ENCODE data around the gene MAN1A2. TPM values are rescaled to one million over a fixed set of nuclear protein-coding genes. Genes with fewer than 3 reads are reported as not detected.

MAN1A2 gene
- total RNA-seq, 1 donor from 2014 or later: 35.3 TPM

DNA sequence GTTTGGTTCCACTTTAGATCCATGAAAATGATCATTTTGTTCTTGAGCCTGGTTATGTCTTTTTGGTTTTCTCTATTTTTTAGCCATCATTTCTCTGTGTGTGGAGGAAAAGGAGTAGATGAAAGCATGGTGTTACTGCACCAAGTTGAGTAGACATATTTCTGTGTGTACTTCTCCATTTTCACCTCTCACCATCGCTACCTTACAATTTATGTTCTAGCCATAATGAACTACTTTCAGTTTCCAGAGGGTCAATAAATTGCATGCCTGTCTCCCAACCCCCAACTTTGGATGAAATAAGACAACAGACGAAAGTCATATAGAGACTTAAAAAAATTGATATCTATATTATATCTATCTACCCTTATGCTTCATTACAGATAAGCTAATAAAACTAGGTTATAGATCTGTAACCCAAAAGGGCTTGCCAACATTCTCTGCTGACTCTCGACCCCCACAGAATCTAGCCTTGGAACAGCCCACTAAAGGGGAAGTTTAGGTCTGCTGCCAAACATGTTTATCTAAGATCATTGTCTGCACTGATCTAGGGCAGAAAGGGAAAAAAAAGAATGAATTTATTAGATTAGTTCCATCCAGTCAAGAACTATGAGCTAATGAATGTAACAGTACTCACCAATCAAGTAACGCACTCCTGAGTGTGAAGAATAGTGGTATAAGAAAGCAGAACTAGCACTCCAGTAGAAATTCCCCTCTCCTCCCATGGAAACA, 7.5 kb upstream of the MAN1A2 start:
- intact Hi-C loops (cut with micrococcal nuclease): loop anchor here (10.0 kb wide), 2 partner anchors 155 to 395 kb away; no protein-coding TSS in a partner anchor

DNA sequence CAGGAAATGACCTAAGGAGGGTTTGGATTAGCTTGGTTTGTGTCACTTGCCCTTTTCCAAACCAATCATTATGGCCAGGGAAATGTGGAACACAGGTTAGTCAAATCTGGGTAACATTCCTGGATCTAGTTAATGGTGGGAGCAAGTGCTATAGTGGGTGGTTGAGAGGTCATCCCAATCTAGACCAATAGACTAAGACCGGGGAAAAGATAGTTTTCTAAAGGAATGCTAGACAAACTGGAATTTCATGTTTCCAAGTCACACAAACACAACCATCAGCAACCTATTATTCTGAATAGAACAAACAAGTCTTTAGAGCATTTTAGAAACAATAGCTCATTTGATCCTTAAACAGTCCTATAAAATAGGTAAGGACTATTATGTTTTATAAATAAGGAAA, 4.3 kb upstream of the MAN1A2 start:
- intact Hi-C loops (cut with micrococcal nuclease): loop anchor here (10.0 kb wide), 2 partner anchors 152 to 392 kb away; no protein-coding TSS in a partner anchor

DNA sequence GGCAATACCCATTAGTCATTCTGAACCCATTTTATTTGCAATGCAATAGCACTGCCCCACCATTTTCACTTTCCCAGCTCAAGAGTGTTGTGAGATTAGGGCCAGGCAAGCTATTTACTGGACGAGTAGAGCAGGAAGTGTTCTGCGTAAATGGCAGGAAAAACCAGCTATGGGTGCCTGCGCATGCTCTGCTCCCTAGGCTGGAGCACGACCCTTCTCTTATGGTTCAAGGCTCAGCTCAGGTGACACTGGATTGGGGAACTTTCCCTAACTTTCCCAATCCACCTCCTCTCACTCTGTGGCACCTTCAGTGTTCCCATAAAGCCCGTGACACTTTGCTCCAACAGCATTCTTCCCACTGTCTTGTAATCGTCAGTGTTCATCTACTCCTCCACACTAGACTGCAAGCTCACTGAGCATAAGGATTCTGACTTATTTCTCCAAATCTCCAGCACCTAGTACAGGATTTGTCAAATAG, 3.6 kb upstream of the MAN1A2 start:
- intact Hi-C loops (cut with micrococcal nuclease): loop anchor here (10.0 kb wide), 2 partner anchors 151 to 391 kb away; no protein-coding TSS in a partner anchor

DNA sequence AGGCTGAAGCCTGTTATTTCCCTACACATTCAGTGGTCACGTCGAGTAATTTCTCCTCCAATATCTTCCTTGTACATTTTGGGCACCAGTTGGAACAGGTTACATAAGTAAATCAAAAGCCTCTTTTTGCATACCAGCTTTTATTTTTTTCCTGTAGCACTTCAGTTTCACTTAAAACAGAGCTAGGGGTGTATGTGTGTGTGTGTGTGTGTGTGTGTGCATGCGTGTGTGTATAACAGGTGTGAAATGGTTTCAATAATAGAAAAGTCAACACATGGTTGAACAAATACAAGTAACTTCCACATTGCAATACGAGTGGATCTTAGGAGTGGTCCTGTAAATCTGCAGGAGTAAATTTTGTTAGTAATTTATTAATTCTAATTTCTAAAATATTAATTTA, 3.0 kb upstream of the MAN1A2 start:
- intact Hi-C loops (cut with micrococcal nuclease): loop anchor here (10.0 kb wide), 2 partner anchors 151 to 391 kb away; no protein-coding TSS in a partner anchor

DNA sequence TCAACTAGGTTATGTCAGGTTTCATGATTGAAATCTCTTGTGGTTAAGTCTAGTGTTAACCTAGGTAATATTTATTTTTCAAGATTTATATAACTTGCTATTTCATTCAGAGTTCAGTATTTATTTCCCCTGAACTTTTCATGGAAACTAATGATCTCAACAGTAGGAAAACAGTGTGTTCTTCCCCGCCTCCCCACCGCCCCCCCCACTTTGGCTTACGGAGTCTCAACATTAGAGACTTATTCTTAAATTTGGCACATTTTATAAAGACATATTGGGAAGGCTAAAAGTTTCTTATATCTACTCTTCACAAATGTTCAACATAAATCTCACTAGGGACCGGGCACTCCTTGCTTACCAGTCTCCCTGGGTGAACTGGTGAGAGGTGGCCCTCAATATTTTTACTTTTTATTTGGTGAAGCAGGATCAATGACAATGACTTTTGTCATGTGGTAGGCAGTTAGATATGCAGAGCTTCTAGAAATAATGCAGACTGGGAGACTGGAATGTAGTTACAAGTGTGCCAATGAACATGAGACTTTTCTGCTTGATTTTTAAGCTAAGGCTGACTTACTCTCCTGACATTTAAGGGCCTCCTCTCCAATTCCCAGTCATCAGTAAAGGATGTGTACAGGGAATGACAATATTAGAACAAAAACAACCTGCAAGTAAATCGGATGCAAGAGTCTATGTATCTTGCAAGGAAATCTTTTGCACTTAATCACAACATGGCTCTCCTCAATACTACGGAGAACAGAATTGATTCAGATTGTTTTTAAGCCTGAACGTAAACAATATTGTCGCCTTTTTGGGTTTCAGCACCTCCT, 1.7 kb upstream of the MAN1A2 start:
- intact Hi-C loops (cut with micrococcal nuclease): loop anchor here (2.0 to 10.0 kb wide), 7 partner anchors 149 to 989 kb away; partner anchors contain the start of genes GDAP2, TRIM45 and WDR3

DNA sequence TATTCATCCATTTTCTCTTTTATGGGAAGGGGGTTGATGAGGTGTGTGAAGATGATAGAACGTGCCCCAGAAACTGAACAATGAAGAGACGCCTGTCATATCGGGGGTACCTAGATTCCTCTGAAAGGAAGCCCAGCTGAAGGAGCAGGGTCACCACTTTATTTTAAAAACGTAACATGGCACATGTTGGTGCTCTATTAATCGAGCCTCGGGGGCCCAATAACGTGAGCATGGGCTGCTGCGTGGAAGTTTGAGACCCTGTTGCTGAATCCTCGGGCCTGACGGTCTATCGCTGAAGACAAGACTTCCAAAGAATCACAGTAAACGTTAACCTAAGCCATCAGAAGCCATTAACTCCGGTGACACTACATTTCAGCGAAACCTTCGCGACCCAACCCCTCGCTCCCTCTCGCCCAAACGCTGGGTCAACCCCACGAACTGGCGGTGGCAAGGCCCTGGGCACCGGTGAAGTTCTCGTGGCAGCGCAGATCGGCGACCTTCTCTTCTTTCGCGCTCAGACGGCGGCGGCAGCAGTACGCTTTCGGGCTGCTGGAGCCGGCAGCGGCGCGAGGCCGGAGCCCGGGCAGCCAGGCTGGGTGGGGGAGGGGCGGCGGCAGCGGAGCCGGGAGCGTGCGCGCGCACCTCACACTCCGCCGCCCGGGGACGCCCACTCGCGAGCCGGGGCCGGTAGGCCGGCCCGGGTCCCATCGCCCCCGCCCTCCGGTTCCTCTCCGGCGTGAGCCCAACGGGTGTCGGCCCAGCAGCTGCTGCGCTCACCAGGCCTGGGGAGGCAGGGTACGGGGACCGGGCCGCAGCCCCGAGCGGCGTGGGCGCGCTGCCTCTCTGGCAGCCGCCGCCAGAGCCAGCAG, 838 bp upstream of the MAN1A2 start:
- intact Hi-C loops (cut with micrococcal nuclease): loop anchor here (1.0 to 10.0 kb wide), 8 partner anchors 148 to 990 kb away; partner anchors contain the start of genes GDAP2, TRIM45 and WDR3

DNA sequence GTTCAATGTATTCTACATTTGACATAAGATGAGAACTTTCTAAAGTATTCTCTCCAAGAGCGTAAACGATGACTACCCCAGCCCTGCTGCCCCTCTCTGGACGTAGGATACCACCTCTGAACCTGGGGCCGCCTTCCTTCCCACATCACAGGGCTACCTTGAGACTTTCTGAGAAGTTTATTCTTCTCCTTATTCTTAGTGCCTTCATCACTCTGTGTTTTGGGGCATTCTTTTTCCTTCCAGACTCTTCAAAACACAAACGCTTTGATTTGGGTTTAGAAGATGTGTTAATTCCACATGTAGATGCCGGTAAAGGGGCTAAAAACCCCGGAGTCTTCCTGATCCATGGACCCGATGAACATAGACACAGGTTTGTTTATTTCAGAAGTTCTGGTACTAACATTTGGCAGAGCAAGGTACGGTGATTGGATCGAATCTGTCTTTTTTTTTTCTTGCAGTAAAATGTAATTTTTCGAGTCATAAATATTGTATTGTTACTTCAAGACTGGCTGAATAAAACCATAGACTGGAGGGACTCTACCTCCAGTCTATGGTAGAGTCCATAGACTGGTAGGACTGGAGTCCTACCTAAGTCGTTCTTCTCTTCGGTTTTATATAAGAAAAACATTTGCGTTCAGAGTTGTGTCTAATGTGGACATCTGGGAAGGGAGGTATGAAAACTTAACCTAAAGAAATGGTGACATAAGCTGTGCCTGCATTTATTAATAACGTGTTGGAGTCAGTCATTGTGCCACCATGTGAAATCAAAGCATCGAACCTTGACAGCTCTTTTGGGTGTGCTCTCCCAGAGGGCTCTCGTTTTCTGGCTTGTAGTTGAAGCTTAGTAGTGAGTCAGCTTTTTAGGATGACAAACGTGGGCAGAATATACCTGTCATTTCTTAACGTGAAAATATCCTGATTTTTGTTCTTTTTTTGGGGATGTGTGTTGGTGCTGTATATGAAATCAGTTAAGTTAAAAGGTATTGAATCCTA, 1.2 kb downstream of the MAN1A2 start:
- intact Hi-C loops (cut with micrococcal nuclease): loop anchor here (5.0 to 10.0 kb wide), 5 partner anchors 146 to 559 kb away; partner anchors contain the start of genes GDAP2, TRIM45 and WDR3

DNA sequence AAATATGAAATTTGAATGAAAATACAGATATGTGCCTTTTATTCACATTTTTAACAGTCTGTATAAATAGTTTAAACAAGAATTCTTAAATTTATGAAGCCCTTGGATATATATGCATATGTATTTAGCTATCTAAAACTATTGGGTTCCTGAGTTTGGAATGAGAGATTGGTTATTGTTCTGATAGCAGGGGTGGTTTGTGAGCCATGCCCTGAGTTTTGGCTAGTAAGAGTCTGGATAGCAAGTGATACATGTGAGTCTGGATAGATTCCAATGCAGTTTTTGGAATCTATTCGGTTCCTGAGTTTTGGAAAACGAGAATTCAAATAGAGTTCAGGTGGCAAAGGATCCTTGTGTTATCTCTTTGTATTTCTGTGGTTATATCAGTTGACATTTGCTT, 2.8 kb downstream of the MAN1A2 start:
- intact Hi-C loops (cut with micrococcal nuclease): no loop called here

- intact Hi-C loops (cut with micrococcal nuclease): no loop called here
Observed at GRCh38 chr1:117370509-117370908, 3.3 kb downstream of the MAN1A2 start.

- intact Hi-C loops (cut with micrococcal nuclease): no loop called here
Observed at GRCh38 chr1:117371441-117372151, 4.3 kb downstream of the MAN1A2 start.

DNA sequence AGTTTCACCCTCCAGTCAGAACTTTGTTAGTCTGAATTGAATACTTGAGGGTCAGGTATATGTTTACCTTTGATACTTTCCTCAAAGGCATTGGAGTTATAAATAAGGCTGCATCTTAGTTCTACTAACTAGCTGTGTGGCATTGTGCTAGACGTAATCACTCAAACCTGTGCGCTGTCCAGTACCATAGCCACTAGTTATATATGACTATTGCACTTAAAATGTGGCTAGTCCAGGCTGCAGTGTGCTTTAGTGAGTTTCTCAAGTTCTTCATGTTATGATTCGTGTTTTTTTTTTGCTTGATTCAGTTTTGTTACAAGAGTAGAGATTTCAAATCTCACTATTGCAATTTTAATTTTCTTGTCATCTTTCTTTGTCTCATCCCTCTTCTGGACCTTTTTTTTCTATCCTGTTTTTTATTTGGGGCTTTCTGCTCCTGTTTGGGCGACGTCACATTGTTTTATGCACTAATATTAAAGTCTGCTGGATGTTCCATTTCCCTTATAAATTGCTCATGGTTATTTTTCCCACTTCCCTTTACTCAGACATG, 5.7 kb downstream of the MAN1A2 start:
- intact Hi-C loops (cut with micrococcal nuclease): no loop called here

DNA sequence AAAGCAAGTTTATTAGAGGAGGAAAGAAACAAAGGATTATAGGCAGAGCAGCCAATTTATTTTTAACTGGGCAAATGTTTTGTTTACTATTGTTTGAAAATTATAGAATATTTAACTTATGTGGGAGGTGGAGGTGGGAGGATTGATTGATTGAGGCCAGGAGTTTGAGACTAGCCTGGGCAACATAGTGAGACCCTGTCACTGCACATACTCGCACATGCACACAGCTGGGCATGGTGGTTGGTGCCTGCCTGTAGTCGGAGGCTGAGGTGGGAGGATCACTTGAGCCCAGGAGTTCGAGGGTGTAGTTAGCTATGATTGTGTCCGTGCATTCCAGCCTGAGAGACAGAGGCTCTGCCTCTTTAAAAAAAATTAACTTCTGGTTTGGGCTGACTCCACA, 6.7 kb downstream of the MAN1A2 start:
- intact Hi-C loops (cut with micrococcal nuclease): no loop called here

DNA sequence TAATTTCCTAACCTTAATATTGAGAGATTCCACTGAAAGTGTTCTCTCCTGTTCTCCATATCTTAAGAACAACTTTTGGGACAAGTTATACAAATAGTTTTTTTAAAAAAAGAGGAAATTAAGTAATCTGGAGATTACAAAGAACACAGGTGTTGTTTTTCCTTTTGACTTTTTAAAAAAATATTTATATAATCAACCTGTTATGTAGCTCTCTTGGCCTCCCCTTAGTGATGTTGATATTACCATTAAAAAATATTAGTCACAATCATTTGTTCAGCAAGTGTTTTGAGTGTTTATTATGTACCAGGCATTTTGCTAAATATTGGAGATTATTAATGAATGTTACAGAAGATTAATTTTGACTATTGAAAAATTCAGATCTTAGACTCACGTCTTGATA, 8.1 kb downstream of the MAN1A2 start:
- intact Hi-C loops (cut with micrococcal nuclease): no loop called here

GRCh38 chr1:117387060-117387633, 19.9 kb downstream of the MAN1A2 start:
- intact Hi-C loops (cut with micrococcal nuclease): no loop called here

DNA sequence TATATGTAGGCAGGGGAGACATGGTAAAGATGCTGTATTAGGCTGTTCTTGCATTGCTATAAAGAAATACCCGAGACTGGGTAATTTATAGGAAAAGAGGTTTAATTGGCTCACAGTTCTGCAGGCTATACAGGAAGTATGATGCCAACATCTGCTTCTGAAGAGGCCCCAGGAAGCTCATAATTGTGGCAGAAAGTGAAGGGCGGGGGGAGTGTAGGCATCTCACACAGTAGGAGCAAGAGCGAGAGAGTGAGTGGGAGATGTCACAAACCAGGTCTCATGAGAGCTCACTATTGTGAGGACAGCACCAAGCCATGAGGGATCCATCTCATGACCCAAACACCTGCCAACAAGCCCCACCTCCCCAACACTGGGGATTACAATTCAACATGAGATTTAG, 21.1 kb downstream of the MAN1A2 start:
- intact Hi-C loops (cut with micrococcal nuclease): no loop called here

DNA sequence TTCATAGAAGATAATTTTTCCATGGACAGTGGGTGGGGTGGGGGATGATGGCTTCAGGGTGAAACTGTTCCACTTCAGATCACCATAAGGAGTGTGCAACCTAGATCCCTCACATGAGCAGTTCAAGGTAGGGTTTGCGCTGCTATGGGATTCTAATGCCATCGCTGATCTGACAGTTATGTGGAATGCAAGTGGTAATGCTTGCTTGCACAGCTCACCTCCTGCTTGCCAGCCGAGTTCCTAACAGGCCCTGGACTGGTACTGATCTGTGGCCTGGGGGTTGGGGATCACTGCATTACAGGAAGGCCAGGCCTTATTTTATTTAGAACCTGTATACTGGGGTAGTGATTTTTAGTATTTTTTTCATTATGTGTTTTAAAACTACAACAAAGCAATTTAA, 22.0 kb downstream of the MAN1A2 start:
- intact Hi-C loops (cut with micrococcal nuclease): no loop called here

GRCh38 chr1:117389779-117390178, 22.5 kb downstream of the MAN1A2 start:
- intact Hi-C loops (cut with micrococcal nuclease): no loop called here

DNA sequence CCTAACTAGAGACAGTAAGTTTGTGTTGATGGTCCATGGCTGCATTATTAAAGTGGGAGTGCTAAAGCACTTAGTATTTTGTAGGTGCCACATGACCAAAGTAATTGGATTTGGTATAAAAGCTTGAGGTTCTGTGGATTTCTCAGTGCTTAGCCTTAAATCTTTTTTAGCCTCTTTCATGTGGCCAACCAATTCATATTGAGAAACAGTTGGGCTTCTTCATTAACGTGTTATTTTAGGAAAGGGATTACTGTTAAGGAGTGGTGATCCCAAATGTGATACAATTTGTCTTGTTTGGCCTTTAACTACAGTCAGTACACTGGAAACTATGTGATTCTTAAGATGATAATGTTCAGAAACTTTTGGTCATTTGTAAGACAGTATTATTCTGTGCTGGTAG, 25.5 kb downstream of the MAN1A2 start:
- intact Hi-C loops (cut with micrococcal nuclease): no loop called here

All from T-helper 2 cell treated with Interferon-gamma antibody and Interleukin-4, amounts not matched to agents 100 ng/mL and 5 ng/mL, for 36 hours (primary cell).